SK-N-SH (cell line): Measurements from ENCODE around the gene ESRP2.

Experiments
- CTCF ChIP-seq: fragments of 200-600 bp; sonication (generic); IDR thresholded peaks from 2 replicates; pipeline ENCODE4 v1.6.1; 2017; ENCODE audit warnings: antibody characterized with exemption, mild to moderate bottlenecking, moderate library complexity
- ELF1 ChIP-seq: IDR thresholded peaks from 2 replicates; pipeline ENCODE4 v1.4.0; 2012
- GABPA ChIP-seq: IDR thresholded peaks from 2 replicates; pipeline ENCODE4 v1.4.0; 2012; ENCODE audit warnings: low read depth, mild to moderate bottlenecking
- JUND ChIP-seq: IDR thresholded peaks from 2 replicates; pipeline ENCODE4 v1.4.0; 2012
- MAX ChIP-seq: IDR thresholded peaks from 2 replicates; pipeline ENCODE4 v1.4.0; 2012; ENCODE audit warnings: low read depth
- MXI1 ChIP-seq: IDR thresholded peaks from 2 replicates; pipeline ENCODE4 v1.6.1; 2012; ENCODE audit warnings: mild to moderate bottlenecking, low read depth, low read length, improper control_type of control experiment
- NRF1 ChIP-seq: IDR thresholded peaks from 2 replicates; pipeline ENCODE4 v1.6.1; 2012; ENCODE audit warnings: low read depth, mild to moderate bottlenecking, low read length
- RFX5 ChIP-seq: IDR thresholded peaks from 2 replicates; pipeline ENCODE4 v1.6.1; 2012; ENCODE audit warnings: mild to moderate bottlenecking, improper control_type of control experiment, low read length
- RXRA ChIP-seq: IDR thresholded peaks from 2 replicates; pipeline ENCODE4 v1.4.0; 2012; ENCODE audit warnings: low read depth, mild to moderate bottlenecking, borderline replicate concordance
- TAF1 ChIP-seq: IDR thresholded peaks from 2 replicates; pipeline ENCODE4 v1.6.1; 2012; ENCODE audit warnings: low read depth, mild to moderate bottlenecking, low read length, moderate library complexity, borderline replicate concordance
- TEAD4 ChIP-seq: IDR thresholded peaks from 2 replicates; pipeline ENCODE4 v1.4.0; 2012; ENCODE audit warnings: mild to moderate bottlenecking, borderline replicate concordance; ENCODE audit not compliant: insufficient read depth
- TF ChIP-seq, protein P1 (sequence below): IDR thresholded peaks from 2 replicates; pipeline ENCODE4 v1.6.1; 2012; ENCODE audit warnings: mild to moderate bottlenecking, low read depth, low read length, moderate library complexity

DNA sequence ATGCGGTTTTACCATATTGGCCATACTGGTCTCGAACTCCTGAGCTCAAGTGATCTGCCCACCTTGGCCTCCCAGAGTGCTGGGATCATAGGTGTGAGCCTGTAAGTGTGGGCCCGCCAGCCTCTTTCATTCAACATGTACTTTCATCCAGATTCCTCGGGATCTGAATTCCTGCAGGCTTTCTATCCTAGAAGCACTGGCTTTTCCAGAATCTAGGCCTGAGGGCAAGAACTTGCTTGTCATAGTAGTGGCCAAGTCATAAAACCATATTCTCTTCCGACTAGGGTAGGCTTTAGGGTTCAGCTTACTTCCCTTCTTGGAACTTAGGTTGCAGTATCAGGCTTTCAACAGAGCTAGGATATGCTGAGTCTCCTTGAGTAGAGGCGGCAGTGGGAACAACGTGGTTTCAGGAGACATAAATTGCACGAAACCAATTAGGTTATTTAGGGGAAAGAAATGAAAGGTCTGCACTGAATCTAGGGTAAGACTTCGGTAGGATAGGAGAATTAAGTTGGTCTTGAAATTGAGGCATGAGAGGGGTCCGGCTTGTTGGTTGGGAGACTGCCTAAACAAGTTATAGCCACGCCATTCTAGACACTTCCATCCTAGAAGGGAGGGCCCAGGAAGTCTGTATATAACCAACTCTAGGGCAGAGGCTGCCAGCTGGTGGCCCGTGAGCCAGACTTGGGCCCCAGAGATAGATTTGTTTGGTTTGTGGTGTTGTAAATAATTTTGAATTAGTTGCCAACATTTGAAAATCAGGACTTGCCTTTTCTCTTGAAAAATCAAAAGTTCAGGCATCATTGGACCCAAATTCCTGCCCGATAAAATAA lies 44.0 kb upstream of the ESRP2 start:
- TF ChIP-seq CTCF (no peak), MAX (no peak), NRF1 (no peak), RFX5 (no peak), TAF1 (no peak), RXRA (no peak), GABPA (no peak), MXI1 (no peak), ELF1 (no peak), TEAD4 (no peak), JUND (no peak)
- TF ChIP-seq, protein P1, sequence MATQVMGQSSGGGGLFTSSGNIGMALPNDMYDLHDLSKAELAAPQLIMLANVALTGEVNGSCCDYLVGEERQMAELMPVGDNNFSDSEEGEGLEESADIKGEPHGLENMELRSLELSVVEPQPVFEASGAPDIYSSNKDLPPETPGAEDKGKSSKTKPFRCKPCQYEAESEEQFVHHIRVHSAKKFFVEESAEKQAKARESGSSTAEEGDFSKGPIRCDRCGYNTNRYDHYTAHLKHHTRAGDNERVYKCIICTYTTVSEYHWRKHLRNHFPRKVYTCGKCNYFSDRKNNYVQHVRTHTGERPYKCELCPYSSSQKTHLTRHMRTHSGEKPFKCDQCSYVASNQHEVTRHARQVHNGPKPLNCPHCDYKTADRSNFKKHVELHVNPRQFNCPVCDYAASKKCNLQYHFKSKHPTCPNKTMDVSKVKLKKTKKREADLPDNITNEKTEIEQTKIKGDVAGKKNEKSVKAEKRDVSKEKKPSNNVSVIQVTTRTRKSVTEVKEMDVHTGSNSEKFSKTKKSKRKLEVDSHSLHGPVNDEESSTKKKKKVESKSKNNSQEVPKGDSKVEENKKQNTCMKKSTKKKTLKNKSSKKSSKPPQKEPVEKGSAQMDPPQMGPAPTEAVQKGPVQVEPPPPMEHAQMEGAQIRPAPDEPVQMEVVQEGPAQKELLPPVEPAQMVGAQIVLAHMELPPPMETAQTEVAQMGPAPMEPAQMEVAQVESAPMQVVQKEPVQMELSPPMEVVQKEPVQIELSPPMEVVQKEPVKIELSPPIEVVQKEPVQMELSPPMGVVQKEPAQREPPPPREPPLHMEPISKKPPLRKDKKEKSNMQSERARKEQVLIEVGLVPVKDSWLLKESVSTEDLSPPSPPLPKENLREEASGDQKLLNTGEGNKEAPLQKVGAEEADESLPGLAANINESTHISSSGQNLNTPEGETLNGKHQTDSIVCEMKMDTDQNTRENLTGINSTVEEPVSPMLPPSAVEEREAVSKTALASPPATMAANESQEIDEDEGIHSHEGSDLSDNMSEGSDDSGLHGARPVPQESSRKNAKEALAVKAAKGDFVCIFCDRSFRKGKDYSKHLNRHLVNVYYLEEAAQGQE, result no peak
